ENCODE data around the gene SGSM1.
"Not testable (repeated sequence)": the region's sequence is repeated elsewhere in the genome, so short reads cannot be mapped to it uniquely, and the experiment has no call there.

Gene SGSM1

GRCh38 chr22:24836282-24836681 lies 30.3 kb downstream of the SGSM1 start:
- DNase-seq (ENCODE audit: low read depth): no peak

GRCh38 chr22:24837517-24837916 lies 31.5 kb downstream of the SGSM1 start:
- DNase-seq (ENCODE audit: low read depth): not testable (repeated sequence)

GRCh38 chr22:24841261-24841660 lies 35.2 kb downstream of the SGSM1 start:
- DNase-seq (ENCODE audit: low read depth): no peak

- no peak for DNase-seq (ENCODE audit: low read depth)
Measured at GRCh38 chr22:24843048-24843447, 37.0 kb downstream of the SGSM1 start.

GRCh38 chr22:24845041-24845898 lies 39.3 kb downstream of the SGSM1 start:
- no peak for DNase-seq (ENCODE audit: low read depth)

- DNase-seq (ENCODE audit: low read depth): no peak
Measured at GRCh38 chr22:24847490-24847889, 41.5 kb downstream of the SGSM1 start.

GRCh38 chr22:24848559-24849168 lies 42.7 kb downstream of the SGSM1 start:
- no peak for DNase-seq (ENCODE audit: low read depth)

- no peak for DNase-seq (ENCODE audit: low read depth)
Measured at GRCh38 chr22:24855794-24856193, 49.8 kb downstream of the SGSM1 start.

GRCh38 chr22:24857576-24857975 lies 51.6 kb downstream of the SGSM1 start:
- no peak for DNase-seq (ENCODE audit: low read depth)

GRCh38 chr22:24859587-24859986 lies 53.6 kb downstream of the SGSM1 start:
- DNase-seq (ENCODE audit: low read depth): no peak

- no peak for DNase-seq (ENCODE audit: low read depth)
Measured at GRCh38 chr22:24865508-24865907, 59.5 kb downstream of the SGSM1 start.

GRCh38 chr22:24867323-24868022 lies 61.5 kb downstream of the SGSM1 start:
- no peak for DNase-seq (ENCODE audit: low read depth)

GRCh38 chr22:24868979-24869378 lies 63.0 kb downstream of the SGSM1 start:
- no peak for DNase-seq (ENCODE audit: low read depth)

- no peak for DNase-seq (ENCODE audit: low read depth)
Measured at GRCh38 chr22:24871611-24872205, 65.7 kb downstream of the SGSM1 start.

- no peak for DNase-seq (ENCODE audit: low read depth)
Measured at GRCh38 chr22:24873226-24873625, 67.2 kb downstream of the SGSM1 start.

GRCh38 chr22:24875862-24876506 lies 70.0 kb downstream of the SGSM1 start:
- DNase-seq (ENCODE audit: low read depth): no peak

GRCh38 chr22:24876700-24877099 lies 70.7 kb downstream of the SGSM1 start:
- DNase-seq (ENCODE audit: low read depth): no peak

GRCh38 chr22:24878969-24879368 lies 73.0 kb downstream of the SGSM1 start:
- no peak for DNase-seq (ENCODE audit: low read depth)

GRCh38 chr22:24883432-24883831 lies 77.4 kb downstream of the SGSM1 start:
- no peak for DNase-seq (ENCODE audit: low read depth)

GRCh38 chr22:24887260-24887659 lies 81.2 kb downstream of the SGSM1 start:
- no peak for DNase-seq (ENCODE audit: low read depth)

- no peak for DNase-seq (ENCODE audit: low read depth)
Measured at GRCh38 chr22:24893341-24894070, 87.5 kb downstream of the SGSM1 start.

Measured in activated T-cell treated with anti-CD3 and anti-CD28 coated beads for 48 hours (primary cell).